AG04450 (cell line): Measurements from ENCODE around the gene MRPL17. TPM values are rescaled to one million over a fixed set of nuclear protein-coding genes. Genes with fewer than 3 reads are reported as not detected.
A peak's percentile ranks its signal among the peaks of the same experiment; 100 is the strongest.

Experiments used
- CTCF ChIA-PET: fragments of 300-600, 350-600 bp; formaldehyde crosslinking; extraction: SDS; loops from one replicate; lab custom pipeline; 2022; ENCODE audit warnings: antibody characterized with exemption, inconsistent platforms; lab: Charles Lee
- POLR2A ChIA-PET: fragments of 350-600 bp; formaldehyde crosslinking; extraction: SDS; loops from one replicate; lab custom pipeline; 2021; ENCODE audit warnings: antibody characterized with exemption, inconsistent platforms; lab: Yijun Ruan, JAX
- DNase-seq: peaks from one replicate; pipeline ENCODE4 v3.0.0-alpha.2; 2011; ENCODE audit warnings: low read depth, low spot score
- H3K27ac ChIP-seq: one replicate; pipeline ENCODE4 v1.5.1; 2012; ENCODE audit warnings: low read depth, low read length, control low read depth
- H3K27me3 ChIP-seq: one replicate; pipeline ENCODE4 v1.6.0; 2012; ENCODE audit warnings: low read length; ENCODE audit not compliant: control insufficient read depth, insufficient read depth
- H3K4me3 ChIP-seq: 2 replicates; pipeline ENCODE4 v1.5.1; 2011; ENCODE audit warnings: mild to moderate bottlenecking, low read depth, low read length, control low read depth
- H3K9me3 ChIP-seq: 2 replicates; pipeline ENCODE4 v1.5.1; 2012; ENCODE audit warnings: low read length; ENCODE audit not compliant: control insufficient read depth, insufficient read depth
- polyA plus RNA-seq: library from polyadenylated mRNA; depleted of rRNA; stranded (reverse); fragments of >200 nt; gene quantifications from 2 replicates; pipeline ENCODE4 v1.2.3, GENCODE V29; 2011
- TF ChIP-seq, protein P1 (sequence below): IDR thresholded peaks from 2 replicates; pipeline ENCODE4 v1.5.1; 2011; ENCODE audit warnings: low read depth, low read length, control low read depth, inconsistent platforms

Gene MRPL17
- polyA plus RNA-seq, 1 experiment = 63.3 TPM

DNA sequence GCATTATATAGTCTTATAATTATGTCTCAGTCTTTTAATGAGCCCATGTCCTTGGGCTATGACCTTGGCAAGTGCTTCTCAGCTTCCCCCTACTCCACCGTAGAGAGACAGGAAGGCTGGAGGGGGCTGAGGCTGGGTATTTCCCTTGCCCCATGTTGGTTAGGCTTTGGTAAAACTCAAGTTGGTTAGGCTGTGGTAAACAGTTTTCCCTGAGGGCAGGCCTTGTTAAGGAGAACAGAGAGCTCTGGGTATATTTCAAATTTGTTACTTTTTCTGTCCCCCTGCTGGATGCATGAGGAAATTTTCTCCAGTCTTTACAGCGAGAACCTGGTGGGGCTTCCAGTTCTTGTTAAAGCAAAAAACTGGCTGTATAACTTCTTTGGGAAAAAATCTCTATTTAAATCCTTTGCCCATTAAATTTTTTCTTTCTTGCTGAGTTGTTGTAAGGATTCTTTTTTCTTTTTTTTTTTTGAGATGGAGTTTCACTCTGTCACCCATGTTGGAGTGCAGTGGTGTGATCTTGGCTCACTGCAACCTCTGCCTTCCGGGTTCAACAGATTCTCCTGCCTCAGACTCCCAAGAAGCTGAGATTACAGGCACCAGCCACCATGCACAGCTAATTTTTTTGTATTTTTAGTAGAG lies 15.3 kb downstream of the MRPL17 start:
- ChIA-PET POLR2A (no interaction called here), CTCF (interaction anchor here (0.7 to 2.7 kb wide), 21 partner anchors 9 to 304 kb away, joined by 3 to 23 read pairs (median 4); partner anchors contain the start of genes MRPL17 and TPP1)
- Histone ChIP-seq H3K4me3 (no peak overlapping the region), H3K27ac (no peak overlapping the region), H3K27me3 (no peaks in the 10 kb centered on the region), H3K9me3 (peaks cover 3% of the 10 kb centered on the region; the same call in 1 of the 2 replicates)
- DNase-seq = no peak
- TF ChIP-seq, protein P1, sequence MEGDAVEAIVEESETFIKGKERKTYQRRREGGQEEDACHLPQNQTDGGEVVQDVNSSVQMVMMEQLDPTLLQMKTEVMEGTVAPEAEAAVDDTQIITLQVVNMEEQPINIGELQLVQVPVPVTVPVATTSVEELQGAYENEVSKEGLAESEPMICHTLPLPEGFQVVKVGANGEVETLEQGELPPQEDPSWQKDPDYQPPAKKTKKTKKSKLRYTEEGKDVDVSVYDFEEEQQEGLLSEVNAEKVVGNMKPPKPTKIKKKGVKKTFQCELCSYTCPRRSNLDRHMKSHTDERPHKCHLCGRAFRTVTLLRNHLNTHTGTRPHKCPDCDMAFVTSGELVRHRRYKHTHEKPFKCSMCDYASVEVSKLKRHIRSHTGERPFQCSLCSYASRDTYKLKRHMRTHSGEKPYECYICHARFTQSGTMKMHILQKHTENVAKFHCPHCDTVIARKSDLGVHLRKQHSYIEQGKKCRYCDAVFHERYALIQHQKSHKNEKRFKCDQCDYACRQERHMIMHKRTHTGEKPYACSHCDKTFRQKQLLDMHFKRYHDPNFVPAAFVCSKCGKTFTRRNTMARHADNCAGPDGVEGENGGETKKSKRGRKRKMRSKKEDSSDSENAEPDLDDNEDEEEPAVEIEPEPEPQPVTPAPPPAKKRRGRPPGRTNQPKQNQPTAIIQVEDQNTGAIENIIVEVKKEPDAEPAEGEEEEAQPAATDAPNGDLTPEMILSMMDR = peak; percentile 53

DNA sequence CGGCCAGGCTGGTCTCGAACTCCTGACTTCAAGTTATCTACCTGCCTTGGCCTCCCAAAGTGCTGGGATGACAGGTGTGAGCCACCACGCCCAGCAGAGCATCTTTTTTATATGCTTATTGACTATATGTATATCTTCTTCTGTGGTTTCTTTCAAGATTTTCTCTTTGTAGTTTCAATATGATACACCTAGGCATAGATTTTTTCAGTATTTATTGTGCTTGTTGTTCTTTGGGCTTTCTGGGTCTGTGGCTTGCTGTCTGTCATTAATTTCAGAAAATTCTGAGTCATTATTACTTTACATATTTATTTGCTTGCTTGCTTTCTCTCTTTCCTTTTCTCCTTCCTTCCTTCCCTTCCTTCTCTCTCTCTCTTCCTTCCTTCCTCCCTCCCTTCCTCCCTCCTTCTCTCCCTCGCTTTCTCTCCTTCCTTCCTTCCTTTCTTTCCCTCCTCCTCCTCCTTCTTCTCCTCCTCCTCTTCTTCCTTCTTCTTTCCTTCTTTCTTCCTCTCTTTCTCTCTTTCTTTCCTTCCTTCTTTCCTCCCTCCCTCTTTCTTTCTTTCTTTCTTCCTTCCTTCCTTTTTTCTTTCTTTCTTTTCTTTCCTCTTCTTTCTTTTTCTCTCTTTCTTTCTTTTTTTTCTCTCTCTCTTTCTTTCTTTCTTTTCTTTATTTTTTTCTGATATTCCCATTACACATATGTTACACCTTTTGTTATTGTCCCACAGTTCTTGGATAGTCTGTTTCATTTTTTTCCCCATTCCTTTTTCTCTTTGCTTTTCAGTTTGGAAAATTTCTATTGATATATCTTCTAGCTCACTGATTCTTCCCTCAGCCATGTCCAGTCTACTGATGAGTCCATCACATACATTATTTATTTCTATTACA lies 16.6 kb downstream of the MRPL17 start:
- H3K4me3 ChIP-seq = no peak overlapping the region
- H3K9me3 ChIP-seq = peaks cover 3% of the 10 kb centered on the region; the same call in 1 of the 2 replicates
- H3K27me3 ChIP-seq = no peaks in the 10 kb centered on the region
- TF ChIP-seq, protein P1 = no peak
- no peak for DNase-seq
- ChIA-PET POLR2A (no interaction called here), CTCF (interaction anchor here (0.7 to 2.7 kb wide), 10 partner anchors 8 to 288 kb away, joined by 4 to 23 read pairs (median 6); partner anchors contain the start of gene MRPL17)
- H3K27ac ChIP-seq = no peak overlapping the region

DNA sequence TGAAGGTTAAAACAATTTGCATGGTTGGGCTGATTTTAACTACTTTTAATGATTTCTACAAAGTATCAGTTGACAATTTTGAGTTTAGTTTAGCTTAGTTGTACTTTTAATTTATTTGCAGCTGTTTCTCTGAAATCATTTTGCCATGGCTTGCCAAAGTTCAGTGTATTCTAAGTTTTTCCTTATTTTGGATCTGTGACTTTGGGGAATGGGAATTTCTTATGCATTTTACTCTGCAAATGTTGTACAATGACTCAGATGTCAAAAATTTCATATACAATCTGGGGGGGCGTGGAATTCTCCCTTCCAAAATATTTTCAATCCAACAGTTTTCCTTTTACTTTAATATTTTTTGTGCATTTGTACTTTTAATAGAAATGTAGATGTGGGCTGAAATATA lies 18.6 kb downstream of the MRPL17 start:
- DNase-seq = no peak
- POLR2A ChIA-PET = interaction anchor here (0.7 kb wide), 1 partner anchor 111 kb away, joined by 3 read pairs; no protein-coding TSS in a partner anchor
- CTCF ChIA-PET = interaction anchor here (1.5 kb wide), 1 partner anchor 19 kb away, joined by 5 read pairs; the partner anchor contains the start of gene MRPL17
- Histone ChIP-seq H3K27me3 (no peaks in the 10 kb centered on the region), H3K27ac (no peak overlapping the region), H3K9me3 (peaks cover 3% of the 10 kb centered on the region; the same call in 1 of the 2 replicates), H3K4me3 (no peak overlapping the region)
- TF ChIP-seq, protein P1 = no peak

DNA sequence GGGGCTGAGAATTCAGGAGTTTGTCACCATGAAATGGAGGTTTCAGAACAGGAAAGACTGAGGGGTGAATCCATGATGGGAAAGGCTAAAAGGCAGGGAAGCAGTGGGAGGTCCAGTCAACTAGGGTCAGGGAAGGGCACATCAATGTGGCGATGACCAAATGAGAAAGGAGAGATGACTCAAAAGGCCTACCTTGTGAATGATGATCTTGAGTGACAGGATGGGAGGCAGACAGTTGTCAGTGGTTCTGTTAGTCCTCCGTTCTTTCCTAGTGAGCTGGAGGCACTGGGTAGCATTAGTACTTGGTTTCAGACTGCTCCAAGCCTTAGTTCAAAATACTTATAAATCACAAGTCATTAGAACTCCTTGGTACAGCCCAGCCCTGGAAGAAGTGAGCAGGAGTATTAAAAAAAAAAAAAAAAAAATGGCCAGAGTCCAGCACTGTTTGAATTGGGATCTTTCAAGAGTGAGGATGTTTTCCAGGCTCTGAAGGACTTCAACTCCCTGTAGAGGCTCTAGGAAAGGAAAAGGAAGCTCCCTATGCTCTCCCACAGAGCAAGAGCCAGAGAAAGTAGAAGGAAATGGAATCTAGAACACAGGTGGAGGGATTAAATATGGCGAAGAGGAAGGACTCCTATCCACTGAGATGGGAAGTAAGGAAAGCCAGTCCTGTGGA lies 19.2 kb downstream of the MRPL17 start:
- POLR2A ChIA-PET = interaction anchor here (0.7 kb wide), 1 partner anchor 110 kb away, joined by 3 read pairs; no protein-coding TSS in a partner anchor

More for the DNA sequence above, 19.2 kb downstream of the MRPL17 start:
- Histone ChIP-seq H3K9me3 (peaks cover 3% of the 10 kb centered on the region; the same call in 1 of the 2 replicates), H3K4me3 (no peak overlapping the region), H3K27me3 (no peaks in the 10 kb centered on the region), H3K27ac (no peak overlapping the region)
- TF ChIP-seq, protein P1 = no peak
- CTCF ChIA-PET = interaction anchor here (1.5 kb wide), 1 partner anchor 19 kb away, joined by 5 read pairs; the partner anchor contains the start of gene MRPL17
- DNase-seq = no peak
